AG04450 (cell line): ENCODE measurements around the gene TBXT. TPM values are rescaled to one million over a fixed set of nuclear protein-coding genes. Genes with fewer than 3 reads are reported as not detected.

Source experiments
- CTCF ChIA-PET: fragments of 300-600, 350-600 bp; formaldehyde crosslinking; extraction: SDS; loops from one replicate; lab custom pipeline; 2022; ENCODE audit warnings: antibody characterized with exemption, inconsistent platforms; lab: Charles Lee
- POLR2A ChIA-PET: fragments of 350-600 bp; formaldehyde crosslinking; extraction: SDS; loops from one replicate; lab custom pipeline; 2021; ENCODE audit warnings: antibody characterized with exemption, inconsistent platforms; lab: Yijun Ruan, JAX
- DNase-seq: peaks from one replicate; pipeline ENCODE4 v3.0.0-alpha.2; 2011; ENCODE audit warnings: low read depth, low spot score
- H3K27ac ChIP-seq: one replicate; pipeline ENCODE4 v1.5.1; 2012; ENCODE audit warnings: low read depth, low read length, control low read depth
- H3K27me3 ChIP-seq: one replicate; pipeline ENCODE4 v1.6.0; 2012; ENCODE audit warnings: low read length; ENCODE audit not compliant: control insufficient read depth, insufficient read depth
- H3K4me3 ChIP-seq: 2 replicates; pipeline ENCODE4 v1.5.1; 2011; ENCODE audit warnings: mild to moderate bottlenecking, low read depth, low read length, control low read depth
- H3K9me3 ChIP-seq: 2 replicates; pipeline ENCODE4 v1.5.1; 2012; ENCODE audit warnings: low read length; ENCODE audit not compliant: control insufficient read depth, insufficient read depth
- polyA plus RNA-seq: library from polyadenylated mRNA; depleted of rRNA; stranded (reverse); fragments of >200 nt; gene quantifications from 2 replicates; pipeline ENCODE4 v1.2.3, GENCODE V29; 2011; rRNA removed
- small RNA-seq: library from RNA; depleted of rRNA; stranded (forward); fragments of <200 nt; gene quantifications from one replicate; pipeline ENCODE3, GENCODE V24; 2012; ENCODE audit warnings: low read depth; ENCODE audit not compliant: insufficient read length
- TF ChIP-seq, protein P1 (sequence below): IDR thresholded peaks from 2 replicates; pipeline ENCODE4 v1.5.1; 2011; ENCODE audit warnings: low read depth, low read length, control low read depth, inconsistent platforms

Gene TBXT
- polyA plus RNA-seq, 1 experiment, result not detected

DNA sequence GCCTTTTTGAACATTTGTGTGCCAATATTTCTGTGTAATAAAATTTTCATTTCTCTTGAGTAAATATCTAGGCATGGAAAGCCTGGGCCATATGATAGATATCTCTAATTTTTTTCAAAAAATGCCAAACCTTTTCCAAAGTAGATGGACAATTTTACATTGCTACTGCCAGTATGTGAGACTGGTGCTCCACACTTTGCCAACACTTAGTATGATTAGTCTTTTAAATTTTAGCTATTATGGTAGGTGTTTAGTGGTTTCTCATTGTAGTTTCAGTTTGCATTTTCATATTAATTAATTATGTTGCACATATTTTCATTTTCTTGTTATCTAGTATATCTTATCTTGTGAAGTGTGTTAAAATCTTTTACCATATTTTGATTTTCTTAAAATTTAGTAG is 52.0 kb downstream of the TBXT start:
- Histone ChIP-seq H3K27me3 (no peaks in the 10 kb centered on the region), H3K9me3 (no peaks in the 10 kb centered on the region; the same call in 1 of the 2 replicates), H3K27ac (no peak overlapping the region), H3K4me3 (no peak overlapping the region)
- POLR2A ChIA-PET, result no interaction called here
- CTCF ChIA-PET, result no interaction called here
- DNase-seq, result no peak
- TF ChIP-seq, protein P1, sequence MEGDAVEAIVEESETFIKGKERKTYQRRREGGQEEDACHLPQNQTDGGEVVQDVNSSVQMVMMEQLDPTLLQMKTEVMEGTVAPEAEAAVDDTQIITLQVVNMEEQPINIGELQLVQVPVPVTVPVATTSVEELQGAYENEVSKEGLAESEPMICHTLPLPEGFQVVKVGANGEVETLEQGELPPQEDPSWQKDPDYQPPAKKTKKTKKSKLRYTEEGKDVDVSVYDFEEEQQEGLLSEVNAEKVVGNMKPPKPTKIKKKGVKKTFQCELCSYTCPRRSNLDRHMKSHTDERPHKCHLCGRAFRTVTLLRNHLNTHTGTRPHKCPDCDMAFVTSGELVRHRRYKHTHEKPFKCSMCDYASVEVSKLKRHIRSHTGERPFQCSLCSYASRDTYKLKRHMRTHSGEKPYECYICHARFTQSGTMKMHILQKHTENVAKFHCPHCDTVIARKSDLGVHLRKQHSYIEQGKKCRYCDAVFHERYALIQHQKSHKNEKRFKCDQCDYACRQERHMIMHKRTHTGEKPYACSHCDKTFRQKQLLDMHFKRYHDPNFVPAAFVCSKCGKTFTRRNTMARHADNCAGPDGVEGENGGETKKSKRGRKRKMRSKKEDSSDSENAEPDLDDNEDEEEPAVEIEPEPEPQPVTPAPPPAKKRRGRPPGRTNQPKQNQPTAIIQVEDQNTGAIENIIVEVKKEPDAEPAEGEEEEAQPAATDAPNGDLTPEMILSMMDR, result no peak

- no peaks in the 10 kb centered on the region; the same call in 1 of the 2 replicates for H3K9me3 ChIP-seq
- no peak for DNase-seq
- TF ChIP-seq, protein P1, result no peak
- H3K4me3 ChIP-seq, result no peak overlapping the region
- H3K27ac ChIP-seq, result no peak overlapping the region
- ChIA-PET POLR2A (no interaction called here), CTCF (no interaction called here)
- peaks cover 2% of the 10 kb centered on the region for H3K27me3 ChIP-seq
Observed at GRCh38 chr6:166112580-166112979, 55.1 kb downstream of the TBXT start.

DNA sequence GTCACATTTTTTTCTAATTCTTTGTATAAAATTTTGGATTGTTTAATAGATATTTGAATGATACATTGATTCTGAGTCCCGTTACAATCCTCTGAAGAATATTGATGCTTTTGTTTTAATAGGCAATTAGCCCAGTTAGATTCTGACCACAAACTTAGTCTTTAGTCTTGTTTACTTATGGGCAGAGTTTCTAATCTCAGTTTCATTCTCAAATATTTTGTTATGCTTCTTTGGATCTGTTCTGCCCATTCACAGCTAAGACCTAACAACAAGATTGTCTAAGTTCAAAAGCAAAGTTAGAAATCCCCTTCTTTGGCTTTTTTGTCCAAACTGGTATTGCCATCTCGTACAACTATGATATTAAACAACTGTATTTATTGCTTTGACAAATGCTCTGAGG is 58.0 kb downstream of the TBXT start:
- no peak for DNase-seq
- no peak overlapping the region for H3K27ac ChIP-seq
- TF ChIP-seq, protein P1, result no peak
- H3K9me3 ChIP-seq, result no peaks in the 10 kb centered on the region; the same call in 1 of the 2 replicates
- H3K27me3 ChIP-seq, result peaks cover 2% of the 10 kb centered on the region
- POLR2A ChIA-PET, result no interaction called here
- CTCF ChIA-PET, result interaction anchor here (1.2 kb wide), 1 partner anchor 380 kb away, joined by 3 read pairs; no protein-coding TSS in a partner anchor
- no peak overlapping the region for H3K4me3 ChIP-seq

Small RNA genes within 50 kb of the gene (small RNA-seq; reads per million reads assigned to genes)
- not detected for gene RNU6-153P

Other genes starting within 250 kb of the TBXT start
- not detected in 2 replicates for gene PRR18, start 140.5 kb upstream of the TBXT start, polyA plus RNA-seq
- gene SFT2D1, start 174.7 kb upstream of the TBXT start, polyA plus RNA-seq, result 54.8 and 76.5 TPM in 2 replicates
- 15.7 and 20.0 TPM in 2 replicates for gene MPC1, start 215.1 kb upstream of the TBXT start, polyA plus RNA-seq